Muscle layer of colon (tissue), 2 donors: ENCODE data around the gene TRIAP1.
"Not testable (repeated sequence)": the region's sequence is repeated elsewhere in the genome, so short reads cannot be mapped to it uniquely, and the experiment has no call there.

Experiments
- H3K27ac ChIP-seq: one replicate; pipeline ENCODE4 v1.7.0; 2013; ENCODE audit warnings: low read depth, mild to moderate bottlenecking, low read length, moderate library complexity
- H3K27me3 ChIP-seq, 2 donors: one replicate each; pipeline ENCODE4 v1.7.0; 2013; ENCODE audit warnings: low read length in 2 of 2, mild to moderate bottlenecking in 2 of 2; ENCODE audit not compliant: insufficient read depth in 2 of 2, control insufficient read depth in 1 of 2
- H3K36me3 ChIP-seq: one replicate; pipeline ENCODE4 v1.7.0; 2013; ENCODE audit warnings: mild to moderate bottlenecking, low read length; ENCODE audit not compliant: insufficient read depth
- H3K4me1 ChIP-seq: one replicate; pipeline ENCODE4 v1.7.0; 2013; ENCODE audit warnings: mild to moderate bottlenecking, low read length; ENCODE audit not compliant: insufficient read depth
- H3K4me3 ChIP-seq, 2 donors: one replicate each; pipeline ENCODE4 v1.7.0; 2013; ENCODE audit warnings: low read length in 2 of 2, low read depth in 1 of 2, mild to moderate bottlenecking in 1 of 2, moderate library complexity in 1 of 2
- H3K9ac ChIP-seq: one replicate; pipeline ENCODE4 v1.7.0; 2013; ENCODE audit warnings: low read length
- H3K9me3 ChIP-seq: one replicate; pipeline ENCODE4 v1.7.0; 2013; ENCODE audit warnings: mild to moderate bottlenecking, low read length
- donor health status: abdominal sarcoma.
- donor health status: Adenocarcinoma of cecum.

TRIAP1 gene

GRCh38 chr12:120446844-120447178 is 627 bp upstream of the TRIAP1 start:
- H3K27me3 ChIP-seq, H3K9me3 ChIP-seq: not testable (repeated sequence)
- Histone ChIP-seq H3K27ac (peak overlapping the region; percentile 91), H3K4me1 (peaks cover 19% of the 10 kb centered on the region), H3K4me3 (peak overlapping the region; percentile 82 to 99), H3K36me3 (peaks cover 35% of the 10 kb centered on the region), H3K9ac (peak overlapping the region; percentile 96)

GRCh38 chr12:120444676-120445075 is 1.5 kb downstream of the TRIAP1 start:
- Histone ChIP-seq H3K36me3 (peaks cover 42% of the 10 kb centered on the region), H3K4me1 (peaks cover 24% of the 10 kb centered on the region)

GRCh38 chr12:120439646-120440247 is 6.4 kb downstream of the TRIAP1 start:
- Histone ChIP-seq H3K9me3 (no peaks in the 10 kb centered on the region), H3K9ac (no peak overlapping the region), H3K36me3 (peaks cover 40% of the 10 kb centered on the region), H3K4me3 (no peak overlapping the region), H3K27me3 (no peaks in the 10 kb centered on the region), H3K4me1 (peaks cover 18% of the 10 kb centered on the region), H3K27ac (no peak overlapping the region)

More at GRCh38 chr12:120444676-120445075, 1.5 kb downstream of the TRIAP1 start:
- no peak overlapping the region for H3K4me3 ChIP-seq
- H3K9me3 ChIP-seq: no peaks in the 10 kb centered on the region
- no peaks in the 10 kb centered on the region for H3K27me3 ChIP-seq
- H3K9ac ChIP-seq: no peak overlapping the region
- H3K27ac ChIP-seq: no peak overlapping the region

GRCh38 chr12:120438495-120439198 is 7.5 kb downstream of the TRIAP1 start:
- Histone ChIP-seq H3K9me3 (no peaks in the 10 kb centered on the region), H3K4me3 (peak overlapping the region; percentile 64 to 68), H3K9ac (peak overlapping the region; percentile 41), H3K27ac (peak overlapping the region; percentile 73), H3K27me3 (no peaks in the 10 kb centered on the region), H3K4me1 (peaks cover 18% of the 10 kb centered on the region), H3K36me3 (peaks cover 29% of the 10 kb centered on the region)

DNA sequence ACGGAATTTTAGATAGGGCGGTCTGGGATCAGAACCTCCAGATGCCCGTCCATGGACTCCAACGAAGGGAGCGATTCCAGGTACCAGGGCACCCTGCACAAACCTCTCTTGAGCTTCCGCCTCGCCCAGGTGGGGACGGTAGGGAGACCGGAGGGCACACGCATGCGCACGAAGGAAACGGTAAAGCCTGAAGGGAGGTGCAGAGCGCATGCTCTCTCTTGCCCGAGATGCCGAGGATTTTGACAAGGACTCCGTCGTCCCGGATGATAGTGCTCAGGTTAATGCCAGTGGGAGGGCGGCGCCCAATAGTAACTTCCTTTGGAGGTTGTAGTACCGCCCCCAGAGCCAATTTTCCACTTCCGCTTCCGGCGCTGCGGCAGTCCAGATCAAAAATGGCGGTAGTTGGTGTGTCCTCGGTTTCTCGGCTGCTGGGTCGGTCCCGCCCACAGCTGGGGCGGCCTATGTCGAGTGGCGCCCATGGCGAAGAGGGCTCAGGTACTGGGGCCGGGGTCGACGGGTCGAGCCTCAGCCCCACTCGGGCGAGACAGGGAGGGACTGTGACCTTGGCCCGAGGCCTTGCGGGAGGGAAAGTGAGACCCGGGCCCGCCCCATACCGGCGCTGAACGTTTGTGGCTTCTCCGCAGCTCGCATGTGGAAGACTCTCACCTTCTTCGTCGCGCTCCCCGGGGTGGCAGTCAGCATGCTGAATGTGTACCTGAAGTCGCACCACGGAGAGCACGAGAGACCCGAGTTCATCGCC is 8.3 kb downstream of the TRIAP1 start, which contains the start of gene COX6A1:
Gene COX6A1, plus strand, starts transcription at position 379 of the 760 bp plus-strand sequence. Its CDS starts 14 bp downstream, at position 393.
- H3K27me3 ChIP-seq: no peaks in the 10 kb centered on the region
- no peaks in the 10 kb centered on the region for H3K9me3 ChIP-seq
- peak within 1 kb of the TSS; percentile 79 for H3K27ac ChIP-seq
- peak within 1 kb of the TSS; percentile 41 for H3K9ac ChIP-seq
- H3K4me1 ChIP-seq: peaks cover 18% of the 10 kb centered on the region
- peaks cover 24% of the 10 kb centered on the region for H3K36me3 ChIP-seq
- peak within 1 kb of the TSS; percentile 64 to 68 for H3K4me3 ChIP-seq

- H3K4me3 ChIP-seq: no peak overlapping the region
- H3K9ac ChIP-seq: no peak overlapping the region
- H3K36me3 ChIP-seq: no peaks in the 10 kb centered on the region
- no peaks in the 10 kb centered on the region for H3K4me1 ChIP-seq
- no peaks in the 10 kb centered on the region for H3K9me3 ChIP-seq
- no peaks in the 10 kb centered on the region for H3K27me3 ChIP-seq
- H3K27ac ChIP-seq: no peak overlapping the region
Observed at GRCh38 chr12:120432772-120433525, 13.2 kb downstream of the TRIAP1 start.

DNA sequence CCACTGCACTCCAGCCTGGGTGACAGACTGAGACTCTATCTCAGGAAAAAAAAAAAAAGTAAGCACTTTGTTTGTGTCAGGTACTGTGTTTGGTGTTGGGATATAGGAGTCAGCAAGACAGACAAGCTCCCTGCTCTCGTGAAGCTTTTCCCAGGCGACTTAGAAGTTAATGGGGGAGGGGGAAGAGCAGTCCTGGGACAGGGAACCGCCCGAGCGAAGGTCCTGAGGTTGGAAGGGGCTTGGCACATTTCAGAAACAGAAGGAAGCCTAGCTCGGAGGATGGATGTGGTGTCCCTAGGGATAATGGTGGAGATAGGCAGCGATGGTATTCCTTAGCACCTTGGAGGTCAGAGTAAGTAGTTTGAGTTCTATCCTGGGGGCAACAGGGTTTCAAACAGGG is 16.8 kb downstream of the TRIAP1 start:
- Histone ChIP-seq H3K36me3 (no peaks in the 10 kb centered on the region), H3K9ac (no peak overlapping the region)

DNA sequence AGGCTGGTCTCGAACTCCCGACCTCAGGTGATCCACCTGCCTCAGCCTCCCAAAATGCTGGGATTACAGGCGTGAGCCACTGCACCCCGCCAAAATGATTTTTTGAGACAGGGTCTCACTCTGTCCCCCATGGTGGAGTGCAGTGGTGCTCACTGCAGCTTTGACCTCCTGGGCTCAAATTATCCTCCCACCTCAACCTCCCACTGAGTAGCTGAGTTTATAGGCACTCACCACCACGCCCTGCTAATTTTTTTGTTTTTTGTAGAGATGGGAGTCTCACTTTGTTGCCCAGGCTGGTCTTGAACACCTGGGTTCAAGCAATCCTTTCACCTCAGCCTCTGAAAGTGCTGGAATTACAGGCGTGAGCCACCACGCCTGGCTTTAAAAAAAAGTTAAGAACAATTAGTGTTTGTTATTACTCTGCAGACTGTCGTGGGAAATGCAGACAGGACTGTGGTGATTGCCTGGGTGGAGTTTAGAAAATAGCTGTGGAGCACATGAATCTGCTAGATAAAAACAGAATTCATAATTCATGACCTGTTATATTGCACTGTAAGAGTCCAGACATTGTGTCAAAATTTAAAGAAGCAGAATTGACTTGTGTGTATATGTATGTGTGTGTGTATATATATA is 17.5 kb downstream of the TRIAP1 start:
- no peaks in the 10 kb centered on the region for H3K27me3 ChIP-seq
- no peaks in the 10 kb centered on the region for H3K4me1 ChIP-seq
- no peaks in the 10 kb centered on the region for H3K36me3 ChIP-seq
- H3K27ac ChIP-seq: no peak overlapping the region
- H3K9me3 ChIP-seq: no peaks in the 10 kb centered on the region
- no peak overlapping the region for H3K9ac ChIP-seq
- H3K4me3 ChIP-seq: no peak overlapping the region

More for the DNA sequence above, 16.8 kb downstream of the TRIAP1 start:
- H3K4me1 ChIP-seq: no peaks in the 10 kb centered on the region
- H3K27ac ChIP-seq: no peak overlapping the region
- no peaks in the 10 kb centered on the region for H3K27me3 ChIP-seq
- no peaks in the 10 kb centered on the region for H3K9me3 ChIP-seq
- no peak overlapping the region for H3K4me3 ChIP-seq

DNA sequence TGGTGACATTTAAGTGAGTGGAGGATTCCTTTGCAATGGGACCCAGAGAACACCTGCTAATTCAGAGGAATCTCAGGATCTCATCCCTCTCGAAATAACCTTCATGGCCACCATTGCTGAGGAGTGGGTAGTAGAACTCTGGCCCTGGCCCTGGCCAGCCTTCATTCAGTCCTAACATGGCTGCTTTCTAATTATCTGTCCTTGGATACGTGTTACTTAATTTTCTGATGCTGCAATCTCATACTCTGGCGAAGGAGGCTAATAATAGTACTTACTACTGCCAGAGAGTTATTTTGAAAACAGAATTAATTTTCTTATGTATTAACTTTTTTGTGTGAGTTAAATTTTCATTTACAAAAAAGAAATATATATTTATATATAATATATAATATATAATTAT is 20.4 kb downstream of the TRIAP1 start:
- no peak overlapping the region for H3K4me3 ChIP-seq
- no peaks in the 10 kb centered on the region for H3K36me3 ChIP-seq
- no peaks in the 10 kb centered on the region for H3K9me3 ChIP-seq
- no peak overlapping the region for H3K27ac ChIP-seq
- no peaks in the 10 kb centered on the region for H3K4me1 ChIP-seq
- H3K27me3 ChIP-seq: no peaks in the 10 kb centered on the region
- no peak overlapping the region for H3K9ac ChIP-seq

DNA sequence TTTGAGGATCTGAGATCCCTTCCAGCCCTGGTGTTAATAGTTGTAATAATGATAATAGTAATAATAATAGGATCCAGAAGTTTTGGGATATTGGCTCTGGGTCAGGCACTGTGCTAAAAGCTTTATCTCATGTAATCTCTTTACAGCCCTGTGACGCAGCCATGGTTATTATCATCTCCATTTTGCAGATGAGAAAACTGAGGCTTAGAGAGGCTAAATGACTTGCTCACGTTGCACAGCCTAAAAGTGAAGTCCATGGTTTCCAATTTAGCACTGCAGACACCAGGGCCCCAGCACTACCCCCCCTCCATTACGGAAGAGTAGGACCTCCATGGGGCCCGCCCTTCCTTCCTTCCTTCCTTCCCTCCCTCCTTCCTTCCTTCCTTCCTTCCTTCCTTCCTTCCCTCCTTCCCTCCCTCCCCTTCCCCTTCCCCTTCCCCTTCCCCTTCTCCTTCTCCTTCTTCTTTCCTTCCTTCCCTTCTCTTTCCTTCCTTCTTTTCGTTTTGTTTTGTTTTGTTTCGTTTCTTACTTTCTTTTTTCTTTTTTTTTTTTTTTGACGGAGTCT is 23.2 kb downstream of the TRIAP1 start:
- no peak overlapping the region for H3K27ac ChIP-seq
- H3K36me3 ChIP-seq: no peaks in the 10 kb centered on the region
- no peak overlapping the region for H3K9ac ChIP-seq
- H3K9me3 ChIP-seq: no peaks in the 10 kb centered on the region
- no peaks in the 10 kb centered on the region for H3K4me1 ChIP-seq
- H3K27me3 ChIP-seq: no peaks in the 10 kb centered on the region
- no peak overlapping the region for H3K4me3 ChIP-seq
